Kasumi-1 (cell line): ENCODE measurements around the gene MYL3.
"Not testable (repeated sequence)": the region's sequence is repeated elsewhere in the genome, so short reads cannot be mapped to it uniquely, and the experiment has no call there.

Source experiments
- DNase-seq, 2 experiments: peaks; one replicate each; lab custom pipeline; 2025; lab: John Stamatoyannopoulos, UW

The MYL3 gene

DNA sequence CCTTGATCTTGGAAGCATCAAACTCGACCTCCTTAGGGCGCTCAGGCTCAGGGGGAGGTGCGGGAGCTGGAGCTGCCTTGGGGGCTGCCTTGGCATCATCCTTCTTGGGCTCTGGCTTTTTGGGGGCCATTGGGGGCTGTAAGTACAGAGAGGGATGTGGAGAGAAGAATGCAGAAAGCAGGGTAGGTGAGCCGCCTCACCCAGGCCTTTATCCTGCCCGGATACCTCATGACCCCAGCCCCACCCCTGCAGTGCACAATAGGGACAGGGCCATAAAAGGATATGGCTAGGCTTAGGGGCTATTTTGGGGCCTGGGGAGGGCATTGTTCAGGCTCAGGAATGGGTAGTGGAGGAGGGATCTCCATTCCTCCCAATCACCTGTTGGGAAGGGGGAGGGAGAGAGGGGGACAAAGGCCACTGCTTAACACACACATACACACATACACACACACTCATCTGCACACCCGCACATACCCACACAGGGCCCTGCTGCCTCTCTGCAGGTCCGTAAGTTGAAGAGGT is at the start of gene MYL3:
Gene MYL3, minus strand, starts transcription at position 184 of the 522 bp plus-strand sequence. Its CDS starts 54 bp downstream, at position 130.
- no peak for DNase-seq

DNA sequence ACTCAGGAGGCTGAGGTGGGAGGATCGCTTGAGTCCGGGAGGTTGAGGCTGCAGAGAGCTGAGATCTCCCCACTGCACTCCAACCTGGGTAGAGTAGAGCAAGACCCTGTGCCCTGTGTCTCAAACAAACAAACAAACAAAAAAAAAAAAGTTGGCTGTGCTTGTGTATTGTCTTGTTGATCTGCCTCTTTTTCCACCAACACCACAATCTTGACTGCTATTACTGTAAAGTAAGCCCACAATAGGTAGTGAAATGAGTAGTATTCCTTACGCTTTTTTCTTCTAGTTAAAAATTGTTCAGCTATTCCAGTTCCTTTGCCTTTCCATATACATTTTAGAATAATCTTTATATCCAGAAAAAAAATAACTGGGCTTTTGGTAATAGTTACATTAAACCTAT is 49.7 kb upstream of the MYL3 start:
- DNase-seq, result no peak

GRCh38 chr3:46910914-46911313 is 47.7 kb upstream of the MYL3 start:
- not testable (repeated sequence) for DNase-seq

DNA sequence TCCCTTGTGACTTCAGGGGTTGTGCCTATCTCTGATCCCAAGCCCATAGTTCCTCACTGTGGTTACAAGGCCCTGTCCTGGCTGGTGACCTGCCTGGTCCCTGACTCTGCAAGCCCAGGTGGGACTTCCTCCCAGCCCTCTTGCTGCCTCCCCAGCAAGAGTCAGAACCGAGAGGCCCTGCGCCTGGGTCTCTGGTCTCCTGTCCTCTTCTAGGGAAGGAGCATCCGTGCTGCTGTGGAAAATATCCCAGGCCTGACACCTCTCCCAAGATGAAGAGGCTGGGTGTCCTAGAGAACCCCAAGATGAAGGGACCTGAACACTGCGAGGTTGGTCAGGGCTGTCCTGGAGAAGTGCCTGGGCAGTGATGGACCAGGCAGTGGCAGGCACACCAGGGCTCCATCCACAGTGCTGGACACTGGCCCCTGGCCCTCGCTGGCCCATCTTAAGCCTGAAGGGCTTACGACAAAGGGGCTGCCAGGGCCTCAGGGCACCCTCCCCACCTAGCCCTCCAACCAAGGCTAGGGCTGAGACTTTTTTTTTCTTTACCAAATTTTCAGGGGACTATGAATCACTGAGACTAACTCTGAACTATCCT is 47.0 kb upstream of the MYL3 start:
- DNase-seq, result no peak

GRCh38 chr3:46909535-46910161 is 46.4 kb upstream of the MYL3 start:
- DNase-seq, result peak; percentile 74 to 81

- no peak for DNase-seq
Measured at GRCh38 chr3:46908986-46909534, 45.8 kb upstream of the MYL3 start.

GRCh38 chr3:46908294-46908985 is 45.2 kb upstream of the MYL3 start:
- no peak for DNase-seq

GRCh38 chr3:46907960-46908293 is 44.7 kb upstream of the MYL3 start:
- no peak for DNase-seq

DNA sequence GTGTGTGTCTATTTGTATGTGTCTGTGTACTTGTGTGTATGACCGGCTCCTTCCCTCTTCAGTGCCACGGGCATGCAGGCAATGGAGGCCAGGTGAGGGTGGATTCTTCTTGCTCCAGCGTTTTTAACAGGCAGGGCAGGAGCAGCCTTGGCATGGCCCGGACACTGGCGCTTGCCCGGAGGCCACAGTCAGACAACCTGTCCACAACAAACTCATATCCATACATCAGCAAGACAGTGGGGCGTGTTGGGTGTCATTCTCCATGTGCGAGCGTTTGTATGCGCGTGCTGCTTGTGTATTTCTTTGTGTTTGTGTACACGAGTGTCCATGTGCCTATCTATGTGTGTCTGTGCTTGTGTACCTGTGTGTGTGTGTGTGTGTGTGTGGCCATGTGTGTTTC is 44.0 kb upstream of the MYL3 start:
- DNase-seq, result no peak

DNA sequence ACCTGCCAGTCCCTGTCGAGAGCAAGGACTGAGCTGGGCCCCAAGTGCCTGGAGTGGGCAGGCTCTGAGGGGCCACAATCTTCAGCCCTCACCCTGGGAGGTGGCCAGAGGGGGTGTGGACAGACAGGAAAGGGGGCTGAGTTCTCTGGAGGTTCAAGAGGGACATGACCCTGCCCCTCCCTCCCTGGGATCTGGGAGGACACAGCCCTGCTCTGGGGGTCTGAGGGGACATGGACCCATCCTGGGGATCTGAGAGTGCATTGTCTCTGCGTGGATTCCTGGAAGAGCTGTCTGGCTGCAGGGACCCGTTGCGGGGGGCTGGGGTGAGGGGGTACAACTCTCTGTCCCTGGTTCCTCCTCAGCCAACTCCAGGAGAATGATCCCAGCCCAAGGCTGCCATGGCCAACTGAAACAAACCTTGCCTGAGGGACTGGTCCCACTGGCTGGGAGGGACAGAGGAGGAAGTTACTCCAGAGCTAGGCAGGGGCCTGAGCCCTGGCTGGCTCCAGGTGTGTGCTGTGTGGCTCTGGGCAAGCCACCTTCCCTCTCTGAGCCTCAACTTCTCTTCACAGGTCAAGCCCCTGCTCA is 43.3 kb upstream of the MYL3 start:
- no peak for DNase-seq

DNA sequence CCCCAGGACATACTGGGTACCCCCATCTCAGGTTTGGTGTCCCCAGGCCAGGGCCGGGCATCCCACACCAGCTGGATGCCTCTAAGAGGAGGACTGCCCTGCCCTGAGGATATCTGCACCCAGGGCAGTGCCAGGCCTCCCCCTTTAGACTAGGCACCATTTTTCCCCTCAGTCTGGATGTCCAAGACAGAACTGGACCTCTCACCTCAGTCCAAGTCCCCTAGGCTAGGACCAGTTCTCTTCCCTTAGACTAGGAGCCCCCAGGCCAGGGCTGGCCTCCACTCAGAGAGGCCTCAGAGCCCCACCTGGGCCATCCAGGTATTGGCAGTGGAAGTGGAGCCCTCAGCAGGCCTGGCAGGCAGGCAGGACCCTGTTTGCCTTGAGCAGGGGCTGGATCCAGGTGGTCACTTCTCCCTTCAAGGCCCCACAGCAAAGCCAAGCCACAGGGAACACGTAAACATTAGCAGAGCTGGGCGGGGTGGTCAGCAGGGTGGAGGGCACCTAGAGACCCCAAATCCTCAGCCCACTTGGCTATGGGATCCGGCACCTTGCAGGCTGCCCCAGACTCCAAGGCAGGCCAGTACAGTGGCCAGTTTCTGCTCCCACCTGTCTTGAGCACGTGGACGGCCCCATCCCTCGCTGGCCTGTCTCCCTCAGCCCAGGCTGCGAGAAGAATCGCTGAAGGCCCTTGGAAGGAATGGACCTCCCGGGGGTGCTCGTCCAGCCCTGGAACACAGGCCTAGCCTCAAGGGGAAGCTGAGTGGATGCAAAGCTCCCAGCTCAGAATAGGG is 42.6 kb upstream of the MYL3 start:
- no peak for DNase-seq

- no peak for DNase-seq
Measured at GRCh38 chr3:46905213-46905560, 41.9 kb upstream of the MYL3 start.

DNA sequence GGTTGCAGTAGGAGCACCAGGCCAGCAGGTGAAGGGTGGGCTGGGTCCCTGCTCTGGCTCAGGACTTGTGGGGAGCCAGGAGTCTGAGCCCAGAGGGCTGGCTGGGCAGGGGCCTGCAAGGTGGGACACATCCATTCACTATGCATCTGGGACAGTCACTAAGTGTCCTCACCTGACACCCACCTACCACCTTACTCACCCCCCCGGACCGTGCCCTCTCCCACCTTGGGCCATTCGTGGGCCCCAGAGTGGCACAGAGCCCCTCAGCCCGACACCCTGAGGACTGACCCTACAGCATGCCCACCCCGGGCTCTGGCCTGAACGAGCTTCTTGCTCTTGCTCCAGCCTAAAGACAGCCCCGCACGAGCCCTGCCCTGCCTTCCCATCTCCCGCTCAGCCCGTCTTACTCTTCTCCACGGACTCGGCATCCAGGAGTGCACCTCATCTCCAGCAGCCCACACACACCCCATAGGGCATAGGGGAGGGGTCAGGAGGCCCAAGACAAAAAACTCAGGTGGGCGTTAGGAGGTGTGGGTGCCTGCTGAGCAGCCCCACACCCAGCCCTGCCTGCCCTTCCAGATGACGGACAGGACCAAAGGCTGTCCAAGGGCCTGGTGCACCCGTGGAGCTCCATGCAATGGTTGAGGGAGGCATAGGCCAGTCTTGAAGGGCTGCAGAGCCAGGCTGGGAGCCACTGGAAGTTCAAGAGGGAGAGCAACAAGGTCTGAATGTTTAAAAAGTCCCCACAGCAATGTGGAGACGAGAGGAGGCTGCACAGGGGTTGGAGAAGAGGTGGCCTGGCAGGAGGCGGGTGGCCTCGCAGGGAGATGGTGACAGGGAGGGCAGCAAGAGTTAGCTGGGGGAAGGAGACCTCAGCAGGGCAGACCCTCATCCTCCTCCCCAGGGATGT is 41.3 kb upstream of the MYL3 start:
- no peak for DNase-seq

DNA sequence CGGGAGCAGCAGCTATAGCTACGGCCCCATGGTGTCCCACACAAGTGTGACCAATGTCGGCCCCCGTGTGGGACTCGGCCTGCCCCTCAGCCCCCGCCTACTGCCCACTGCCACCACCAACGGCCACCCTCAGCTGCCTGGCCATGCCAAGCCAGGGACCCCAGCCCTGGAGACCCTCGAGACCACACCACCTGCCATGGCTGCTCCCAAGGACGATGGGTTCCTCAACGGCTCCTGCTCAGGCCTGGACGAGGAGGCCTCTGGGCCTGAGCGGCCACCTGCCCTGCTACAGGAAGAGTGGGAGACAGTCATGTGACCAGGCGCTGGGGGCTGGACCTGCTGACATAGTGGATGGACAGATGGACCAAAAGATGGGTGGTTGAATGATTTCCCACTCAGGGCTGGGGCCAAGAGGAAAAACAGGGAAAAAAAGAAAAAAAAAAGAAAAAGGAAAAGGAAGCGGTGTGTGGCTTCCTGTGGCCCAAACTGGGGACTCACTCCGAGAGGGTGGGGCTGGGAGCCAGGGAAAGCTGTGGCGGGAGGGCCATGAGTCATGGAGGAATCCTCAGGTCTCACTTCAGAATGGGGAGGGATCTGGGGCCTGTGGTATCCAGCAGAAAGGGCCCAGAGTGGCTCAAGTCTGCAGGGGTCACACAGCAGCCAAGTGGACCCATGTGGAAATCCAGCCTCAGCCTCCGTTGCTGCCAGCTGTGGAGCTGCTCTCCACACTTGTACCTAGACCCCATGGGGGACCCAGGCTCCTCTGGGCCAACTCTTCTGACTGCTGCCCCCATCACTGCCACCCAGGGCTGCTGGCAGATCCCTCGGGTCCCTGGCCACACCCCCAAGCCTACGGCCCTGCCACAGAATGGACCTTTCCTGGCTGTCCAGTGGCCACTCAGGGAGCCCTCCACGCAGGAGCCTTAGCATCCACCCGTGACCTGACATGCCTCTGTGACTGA is 40.4 kb upstream of the MYL3 start:
- peak; percentile 7 to 11 for DNase-seq

- DNase-seq, result no peak
Measured at GRCh38 chr3:46902188-46902631, 39.0 kb upstream of the MYL3 start.

DNA sequence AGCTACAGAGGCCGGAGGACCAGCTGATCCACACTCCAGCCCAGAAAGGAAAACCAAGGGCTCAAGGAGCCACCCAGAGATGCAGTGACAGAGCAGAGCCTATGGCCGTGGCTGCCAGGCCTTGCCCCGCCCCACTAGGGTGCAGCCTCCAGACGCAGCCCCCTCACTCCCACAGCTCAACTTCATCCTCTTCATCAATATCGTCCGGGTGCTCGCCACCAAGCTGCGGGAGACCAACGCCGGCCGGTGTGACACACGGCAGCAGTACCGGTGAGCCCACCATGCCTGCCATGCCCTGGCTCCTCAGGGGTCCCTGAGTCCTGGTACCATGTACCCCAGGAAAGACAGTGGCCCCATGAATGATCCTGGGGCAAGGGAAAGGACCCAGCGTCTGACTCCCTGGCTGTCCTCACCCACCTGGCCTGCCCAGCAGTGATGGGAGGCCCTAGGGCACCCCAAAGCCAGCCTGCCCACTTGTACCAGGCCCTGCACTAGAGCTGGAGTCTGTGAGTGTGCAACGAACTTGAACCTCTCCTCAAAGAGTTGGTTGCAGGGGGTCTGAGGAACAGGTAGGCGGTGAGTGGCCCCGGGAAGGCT is 38.4 kb upstream of the MYL3 start:
- DNase-seq, result no peak

DNA sequence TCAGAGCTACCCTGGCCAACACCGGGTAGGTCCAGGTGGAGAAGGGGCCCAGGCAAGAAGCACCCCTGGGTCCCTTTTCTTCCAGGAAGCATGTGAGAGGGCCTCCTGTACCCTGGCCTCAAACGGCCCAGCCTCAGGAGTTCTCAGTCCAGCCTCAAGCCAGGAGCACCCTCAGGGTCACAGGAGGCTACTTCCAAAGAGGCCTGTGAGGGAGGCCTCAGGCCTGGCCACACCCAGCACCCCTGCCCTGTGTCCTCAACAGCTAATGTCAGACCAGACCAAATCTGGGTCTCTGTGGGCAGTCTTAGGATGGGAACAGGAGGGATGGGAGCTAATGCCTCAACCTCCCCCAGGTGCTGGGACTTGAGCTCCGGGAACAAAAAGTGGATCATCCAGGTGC is 37.8 kb upstream of the MYL3 start:
- no peak for DNase-seq

- no peak for DNase-seq
Measured at GRCh38 chr3:46900356-46900755, 37.1 kb upstream of the MYL3 start.

- DNase-seq, result no peak
Measured at GRCh38 chr3:46900007-46900292, 36.7 kb upstream of the MYL3 start.
